B cell (primary cell): ENCODE data around the gene BRSK2.

Source experiments
- EZH2 ChIP-seq: IDR thresholded peaks from 2 replicates; pipeline ENCODE4 v1.6.1; 2012; ENCODE audit warnings: borderline replicate concordance, low read depth, mild to moderate bottlenecking, moderate library complexity, low read length; ENCODE audit not compliant: insufficient read depth, poor library complexity, severe bottlenecking
- TF ChIP-seq, protein P1 (sequence below): fragments of 200-600 bp; IDR thresholded peaks from one replicate; pipeline ENCODE4 v1.8.0; 2022; ENCODE audit warnings: antibody characterized with exemption, mild to moderate bottlenecking

DNA sequence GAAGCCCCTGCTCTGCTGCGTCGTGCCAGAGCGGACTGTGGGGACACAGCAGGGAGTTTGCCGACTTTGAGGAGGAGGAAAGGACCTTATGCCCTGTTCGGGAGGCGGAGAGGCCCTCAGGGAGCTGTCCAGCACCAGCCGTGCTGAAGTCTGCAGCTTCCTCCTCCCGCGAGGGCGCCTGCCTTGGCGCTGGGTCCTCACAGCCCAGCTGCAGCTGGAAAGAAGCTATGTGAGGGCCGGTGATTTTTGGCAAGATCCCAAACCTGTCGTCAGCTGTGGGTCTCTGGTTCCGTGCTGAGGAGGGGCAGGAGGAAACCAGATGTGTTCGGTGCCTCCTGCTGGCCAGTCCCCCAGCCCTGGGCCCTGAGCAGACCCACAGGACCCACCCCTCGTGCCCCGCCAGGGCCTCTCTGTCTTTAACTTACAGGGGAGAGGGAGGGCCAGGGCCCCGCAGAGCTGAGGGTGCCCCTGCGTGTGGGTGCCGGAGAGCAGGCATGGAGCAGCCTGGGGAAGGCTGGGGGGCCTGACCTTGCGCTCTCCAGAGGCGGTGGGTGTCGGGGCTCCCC, 12.0 kb downstream of the BRSK2 start:
- TF ChIP-seq, protein P1, sequence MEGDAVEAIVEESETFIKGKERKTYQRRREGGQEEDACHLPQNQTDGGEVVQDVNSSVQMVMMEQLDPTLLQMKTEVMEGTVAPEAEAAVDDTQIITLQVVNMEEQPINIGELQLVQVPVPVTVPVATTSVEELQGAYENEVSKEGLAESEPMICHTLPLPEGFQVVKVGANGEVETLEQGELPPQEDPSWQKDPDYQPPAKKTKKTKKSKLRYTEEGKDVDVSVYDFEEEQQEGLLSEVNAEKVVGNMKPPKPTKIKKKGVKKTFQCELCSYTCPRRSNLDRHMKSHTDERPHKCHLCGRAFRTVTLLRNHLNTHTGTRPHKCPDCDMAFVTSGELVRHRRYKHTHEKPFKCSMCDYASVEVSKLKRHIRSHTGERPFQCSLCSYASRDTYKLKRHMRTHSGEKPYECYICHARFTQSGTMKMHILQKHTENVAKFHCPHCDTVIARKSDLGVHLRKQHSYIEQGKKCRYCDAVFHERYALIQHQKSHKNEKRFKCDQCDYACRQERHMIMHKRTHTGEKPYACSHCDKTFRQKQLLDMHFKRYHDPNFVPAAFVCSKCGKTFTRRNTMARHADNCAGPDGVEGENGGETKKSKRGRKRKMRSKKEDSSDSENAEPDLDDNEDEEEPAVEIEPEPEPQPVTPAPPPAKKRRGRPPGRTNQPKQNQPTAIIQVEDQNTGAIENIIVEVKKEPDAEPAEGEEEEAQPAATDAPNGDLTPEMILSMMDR: no peak
- TF ChIP-seq EZH2: no peak
